ENCODE measurements around the gene OR13H1. TPM values are rescaled to one million over a fixed set of nuclear protein-coding genes. Genes with fewer than 3 reads are reported as not detected.

The OR13H1 gene
- total RNA-seq, 2 experiments from 2014 or later, result not detected

DNA sequence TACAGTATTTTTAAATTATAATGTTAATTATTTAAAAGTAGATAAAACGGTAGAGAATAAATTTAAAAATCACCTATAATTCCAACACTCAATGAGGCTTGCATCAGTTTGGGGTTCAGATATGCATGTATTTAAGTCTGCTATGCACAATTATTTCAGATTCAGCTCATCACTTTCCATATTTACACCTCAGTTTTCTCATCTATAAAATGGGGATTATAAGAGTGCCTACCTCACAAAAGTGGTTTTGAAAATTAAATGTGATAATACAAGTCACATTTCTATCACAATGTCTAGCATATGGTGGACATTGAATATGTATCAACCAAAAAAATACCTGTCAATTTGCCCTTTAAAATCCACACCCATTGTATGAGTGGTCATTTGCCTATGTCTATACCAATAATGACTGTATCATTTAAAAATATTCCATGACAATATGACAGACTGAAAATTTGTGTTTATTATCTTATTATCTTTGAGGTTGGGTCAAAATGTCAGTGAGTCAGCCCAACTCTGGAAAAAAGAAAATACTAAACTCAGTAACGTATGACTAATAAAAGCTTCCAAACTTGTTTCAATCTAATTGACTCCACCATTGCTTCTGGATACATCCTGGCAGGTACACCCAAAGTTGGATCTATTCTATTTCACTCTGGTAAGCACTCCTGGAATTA lies 20.8 kb downstream of the OR13H1 start:
- Mint-ChIP-seq H3K9me3 (no peaks in the 10 kb centered on the region), H3K36me3 (ENCODE audit: low read depth) (no peaks in the 10 kb centered on the region), H3K27me3 (no peaks in the 10 kb centered on the region), H3K4me3 (no peak overlapping the region), H3K27ac (no peak overlapping the region), H3K4me1 (ENCODE audit: low read depth) (no peaks in the 10 kb centered on the region)
- no peak overlapping the region for H3K27ac ChIP-seq (ENCODE audit: low read depth in 1 of 2, low read length in 2 of 2)
- intact Hi-C loops (cut with DNase I, micrococcal nuclease), result no loop called here
- TF ChIP-seq, protein P1, sequence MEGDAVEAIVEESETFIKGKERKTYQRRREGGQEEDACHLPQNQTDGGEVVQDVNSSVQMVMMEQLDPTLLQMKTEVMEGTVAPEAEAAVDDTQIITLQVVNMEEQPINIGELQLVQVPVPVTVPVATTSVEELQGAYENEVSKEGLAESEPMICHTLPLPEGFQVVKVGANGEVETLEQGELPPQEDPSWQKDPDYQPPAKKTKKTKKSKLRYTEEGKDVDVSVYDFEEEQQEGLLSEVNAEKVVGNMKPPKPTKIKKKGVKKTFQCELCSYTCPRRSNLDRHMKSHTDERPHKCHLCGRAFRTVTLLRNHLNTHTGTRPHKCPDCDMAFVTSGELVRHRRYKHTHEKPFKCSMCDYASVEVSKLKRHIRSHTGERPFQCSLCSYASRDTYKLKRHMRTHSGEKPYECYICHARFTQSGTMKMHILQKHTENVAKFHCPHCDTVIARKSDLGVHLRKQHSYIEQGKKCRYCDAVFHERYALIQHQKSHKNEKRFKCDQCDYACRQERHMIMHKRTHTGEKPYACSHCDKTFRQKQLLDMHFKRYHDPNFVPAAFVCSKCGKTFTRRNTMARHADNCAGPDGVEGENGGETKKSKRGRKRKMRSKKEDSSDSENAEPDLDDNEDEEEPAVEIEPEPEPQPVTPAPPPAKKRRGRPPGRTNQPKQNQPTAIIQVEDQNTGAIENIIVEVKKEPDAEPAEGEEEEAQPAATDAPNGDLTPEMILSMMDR (IDR thresholded peaks at IDR 0.05), result no peak
- ChIA-PET POLR2A (no interaction called here), CTCF (no interaction called here)
- H3K36me3 ChIP-seq (ENCODE audit: insufficient read depth, low read length), result no peaks in the 10 kb centered on the region
- no peak for DNase-seq
- no peak for ATAC-seq (ENCODE audit: poor library complexity)
- H3K27me3 ChIP-seq (ENCODE audit: control insufficient read depth in 1 of 2, insufficient read depth in 2 of 2, low read length in 2 of 2), result no peaks in the 10 kb centered on the region
- H3K4me1 ChIP-seq (ENCODE audit: insufficient read depth, low read length), result no peaks in the 10 kb centered on the region
- H3K4me3 ChIP-seq (ENCODE audit: low read length), result no peak overlapping the region
- H3K9me3 ChIP-seq (ENCODE audit: control insufficient read depth in 1 of 2, insufficient read depth in 1 of 2, low read length in 2 of 2), result no peaks in the 10 kb centered on the region

DNA sequence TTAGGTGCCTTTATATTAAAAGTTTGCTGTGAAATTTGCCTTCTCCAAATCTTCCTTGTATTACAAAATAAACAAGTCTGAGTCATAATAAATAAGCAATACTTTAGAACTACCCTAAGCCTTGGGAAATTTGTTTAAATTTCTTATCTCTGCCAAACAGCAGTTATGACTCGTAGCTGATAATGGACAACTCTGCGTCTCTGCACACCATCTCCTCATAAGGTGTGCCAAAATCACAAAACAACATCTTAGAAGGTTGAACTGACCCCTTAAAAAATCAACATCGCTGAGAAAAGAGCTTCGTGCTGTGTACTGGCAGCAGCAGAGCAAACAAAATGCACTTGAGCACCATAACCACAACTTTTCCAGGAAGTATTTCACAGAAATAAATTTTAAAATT lies 22.0 kb downstream of the OR13H1 start:
- Mint-ChIP-seq H3K9me3 (no peaks in the 10 kb centered on the region), H3K27me3 (no peaks in the 10 kb centered on the region), H3K27ac (no peak overlapping the region), H3K4me1 (ENCODE audit: low read depth) (no peaks in the 10 kb centered on the region), H3K36me3 (ENCODE audit: low read depth) (no peaks in the 10 kb centered on the region), H3K4me3 (no peak overlapping the region)
- no peak for DNase-seq
- TF ChIP-seq, protein P1 (IDR thresholded peaks at IDR 0.05), result no peak
- no peaks in the 10 kb centered on the region for H3K9me3 ChIP-seq (ENCODE audit: control insufficient read depth in 1 of 2, insufficient read depth in 1 of 2, low read length in 2 of 2)
- no peaks in the 10 kb centered on the region for H3K4me1 ChIP-seq (ENCODE audit: insufficient read depth, low read length)
- ATAC-seq (ENCODE audit: poor library complexity), result no peak
- ChIA-PET POLR2A (interaction anchor here (0.6 kb wide), 1 partner anchor 9 kb away, joined by 3 read pairs; no protein-coding TSS in a partner anchor), CTCF (no interaction called here)
- H3K36me3 ChIP-seq (ENCODE audit: insufficient read depth, low read length), result no peaks in the 10 kb centered on the region
- no peak overlapping the region for H3K27ac ChIP-seq (ENCODE audit: low read depth in 1 of 2, low read length in 2 of 2)
- H3K27me3 ChIP-seq (ENCODE audit: control insufficient read depth in 1 of 2, insufficient read depth in 2 of 2, low read length in 2 of 2), result no peaks in the 10 kb centered on the region
- intact Hi-C loops (cut with DNase I, micrococcal nuclease), result no loop called here
- no peak overlapping the region for H3K4me3 ChIP-seq (ENCODE audit: low read length)

DNA sequence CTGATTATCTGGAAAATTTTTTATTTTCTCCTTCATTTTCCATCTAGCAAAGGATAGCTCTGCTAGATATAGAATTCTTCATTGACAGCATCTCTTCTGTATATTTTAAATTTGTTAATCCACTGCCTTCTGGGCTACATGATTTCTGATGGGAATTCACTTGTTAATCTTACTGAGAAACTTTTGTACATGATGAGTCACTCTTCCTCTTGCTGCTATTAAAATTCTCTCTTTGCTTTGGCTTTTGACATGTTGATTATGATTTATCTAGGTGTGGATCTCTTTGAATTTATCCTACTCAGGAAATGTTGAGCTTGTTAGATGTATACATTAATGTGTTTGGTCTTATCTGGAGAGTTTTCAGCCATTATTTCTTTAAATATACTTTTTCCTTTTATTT lies 27.5 kb downstream of the OR13H1 start:
- no peak overlapping the region for H3K27ac Mint-ChIP-seq
- no peaks in the 10 kb centered on the region for H3K9me3 Mint-ChIP-seq
- Histone ChIP-seq H3K4me3 (ENCODE audit: low read length) (no peak overlapping the region), H3K4me1 (ENCODE audit: insufficient read depth, low read length) (no peaks in the 10 kb centered on the region), H3K27me3 (ENCODE audit: control insufficient read depth in 1 of 2, insufficient read depth in 2 of 2, low read length in 2 of 2) (peaks cover 0 to 4% of the 10 kb centered on the region in 2 experiments), H3K36me3 (ENCODE audit: insufficient read depth, low read length) (no peaks in the 10 kb centered on the region), H3K9me3 (ENCODE audit: control insufficient read depth in 1 of 2, insufficient read depth in 1 of 2, low read length in 2 of 2) (no peaks in the 10 kb centered on the region), H3K27ac (ENCODE audit: low read depth in 1 of 2, low read length in 2 of 2) (no peak overlapping the region)
- CTCF ChIA-PET, result no interaction called here
- intact Hi-C loops (cut with DNase I, micrococcal nuclease), result no loop called here
- DNase-seq (no peak), ATAC-seq (ENCODE audit: poor library complexity) (no peak)
- H3K4me1 Mint-ChIP-seq (ENCODE audit: low read depth), result no peaks in the 10 kb centered on the region
- peaks cover 9% of the 10 kb centered on the region for H3K27me3 Mint-ChIP-seq
- POLR2A ChIA-PET, result no interaction called here
- no peaks in the 10 kb centered on the region for H3K36me3 Mint-ChIP-seq (ENCODE audit: low read depth)
- TF ChIP-seq, protein P1 (IDR thresholded peaks at IDR 0.05), result no peak
- no peak overlapping the region for H3K4me3 Mint-ChIP-seq

Data from CD4-positive, alpha-beta T cell (primary cell).